HG02981 (cell line): ENCODE data around the gene CPA4.

ENCODE experiments used
- ATAC-seq: cut with Tn5 transposase; IDR thresholded peaks from one replicate; pipeline ENCODE4 v1.9.1; 2021; ENCODE audit warnings: mild to moderate bottlenecking, moderate library complexity; ENCODE audit not compliant: unreplicated experiment

The CPA4 gene

GRCh38 chr7:130362251-130362816, 69.4 kb downstream of the CPA4 start:
- ATAC-seq, result no peak

- no peak for ATAC-seq
Observed at GRCh38 chr7:130363026-130363847, 70.3 kb downstream of the CPA4 start.

GRCh38 chr7:130364451-130364850, 71.5 kb downstream of the CPA4 start:
- ATAC-seq, result no peak

GRCh38 chr7:130365088-130365487, 72.1 kb downstream of the CPA4 start:
- no peak for ATAC-seq

GRCh38 chr7:130365511-130366441, 72.8 kb downstream of the CPA4 start:
- ATAC-seq, result peak; percentile 65

- ATAC-seq, result no peak
Observed at GRCh38 chr7:130366564-130366963, 73.6 kb downstream of the CPA4 start.

GRCh38 chr7:130367088-130367755, 74.3 kb downstream of the CPA4 start:
- no peak for ATAC-seq

- ATAC-seq, result no peak
Observed at GRCh38 chr7:130367836-130368746, 75.1 kb downstream of the CPA4 start.

- no peak for ATAC-seq
Observed at GRCh38 chr7:130369110-130369711, 76.2 kb downstream of the CPA4 start.

GRCh38 chr7:130369831-130370550, 77.0 kb downstream of the CPA4 start:
- no peak for ATAC-seq

GRCh38 chr7:130371046-130371445, 78.1 kb downstream of the CPA4 start:
- no peak for ATAC-seq

- no peak for ATAC-seq
Observed at GRCh38 chr7:130372402-130373165, 79.6 kb downstream of the CPA4 start.
